SK-N-SH (cell line): ENCODE measurements around the gene SLC41A3. TPM values are rescaled to one million over a fixed set of nuclear protein-coding genes. Genes with fewer than 3 reads are reported as not detected.

ENCODE experiments used
- CTCF ChIA-PET: fragments of 300-600, 350-600 bp; formaldehyde crosslinking; extraction: SDS; loops from one replicate; lab custom pipeline; 2021; lab: Yijun Ruan, JAX
- POLR2A ChIA-PET: fragments of 350-600 bp; sonication (Branson Sonifier 250); formaldehyde crosslinking; extraction: SDS; loops from one replicate; lab custom pipeline; 2020; ENCODE audit warnings: antibody characterized with exemption, inconsistent platforms; lab: Yijun Ruan, JAX
- DNase-seq: peaks from one replicate; pipeline ENCODE4 v3.0.0; 2012
- H2AFZ ChIP-seq: fragments of 200-600 bp; sonication (generic); 2 replicates; pipeline ENCODE4 v1.8.1; 2016; ENCODE audit warnings: antibody characterized with exemption, mild to moderate bottlenecking, low read depth
- H3F3A ChIP-seq: fragments of 200-600 bp; sonication (generic); replicated peaks from 2 replicates; pipeline ENCODE3; 2016; ENCODE audit warnings: antibody characterized with exemption, mild to moderate bottlenecking; ENCODE audit not compliant: insufficient read depth
- H3K27ac ChIP-seq, 2 experiments: fragments of 200-500 bp in 1 of 2; fragments of 200-600 bp in 1 of 2; sonication (Bioruptor generic) in 1 of 2; sonication (generic), shearing (Covaris generic) in 1 of 2; 2 replicates each; pipeline versions ENCODE4 v1.5.1 to v1.6.1; 2014 to 2016; ENCODE audit warnings: low read depth in 2 of 2, inconsistent platforms in 1 of 2, low read length in 1 of 2, mild to moderate bottlenecking in 1 of 2, mixed read lengths in 1 of 2
- H3K27me3 ChIP-seq: fragments of 200-600 bp; sonication (generic), shearing (Covaris generic); 2 replicates; pipeline ENCODE4 v1.6.1; 2016; ENCODE audit warnings: mixed run types; ENCODE audit not compliant: insufficient read depth
- H3K36me3 ChIP-seq, 2 experiments: fragments of 200-500 bp in 1 of 2; fragments of 200-600 bp in 1 of 2; sonication (Bioruptor generic) in 1 of 2; sonication (generic) in 1 of 2; replicated peaks in 1 of 2; 2 replicates each; pipeline versions ENCODE3 to v1.5.1; 2014 to 2016; ENCODE audit warnings: low read length in 1 of 2, mild to moderate bottlenecking in 1 of 2; ENCODE audit not compliant: insufficient read depth in 2 of 2, control insufficient read depth in 1 of 2
- H3K4me1 ChIP-seq, 2 experiments: fragments of 200-500 bp in 1 of 2; fragments of 200-600 bp in 1 of 2; sonication (Bioruptor generic) in 1 of 2; sonication (generic), shearing (Covaris generic) in 1 of 2; 2 replicates each; pipeline versions ENCODE4 v1.5.1 to v1.6.1; 2014 to 2016; ENCODE audit warnings: low read depth in 1 of 2, low read length in 1 of 2, mixed run types in 1 of 2; ENCODE audit not compliant: insufficient read depth in 2 of 2, control insufficient read depth in 1 of 2
- H3K4me2 ChIP-seq: fragments of 200-600 bp; sonication (generic), shearing (Covaris generic); 2 replicates; pipeline ENCODE4 v1.6.1; 2017; ENCODE audit warnings: mixed run types
- H3K4me3 ChIP-seq, 2 experiments: fragments of 200-500 bp in 1 of 2; fragments of 200-600 bp in 1 of 2; sonication (Bioruptor generic) in 1 of 2; sonication (generic), shearing (Covaris generic) in 1 of 2; 2 replicates each; pipeline versions ENCODE4 v1.5.1 to v1.8.1; 2014 to 2016; ENCODE audit warnings: low read depth in 2 of 2, inconsistent platforms in 1 of 2, low read length in 1 of 2, mild to moderate bottlenecking in 1 of 2, mixed read lengths in 1 of 2, moderate library complexity in 1 of 2
- H3K79me2 ChIP-seq: fragments of 200-600 bp; sonication (generic); 2 replicates; pipeline ENCODE4 v1.8.1; 2017; ENCODE audit warnings: mild to moderate bottlenecking; ENCODE audit not compliant: insufficient read depth
- H3K9ac ChIP-seq: fragments of 200-600 bp; sonication (generic); 2 replicates; pipeline ENCODE4 v1.6.1; 2017; ENCODE audit warnings: mixed run types
- H3K9me2 ChIP-seq: fragments of 200-600 bp; sonication (generic); 2 replicates; pipeline ENCODE4 v1.6.1; 2017; ENCODE audit warnings: mixed run types
- H3K9me3 ChIP-seq: fragments of 200-600 bp; sonication (generic); 2 replicates; pipeline ENCODE4 v1.6.1; 2017; ENCODE audit warnings: mixed run types, mild to moderate bottlenecking, moderate library complexity
- H4K20me1 ChIP-seq: fragments of 200-600 bp; sonication (generic); 2 replicates; pipeline ENCODE4 v1.6.1; 2017; ENCODE audit warnings: mild to moderate bottlenecking, mixed run types; ENCODE audit not compliant: insufficient read depth
- CHD2 ChIP-seq: fragments of 150-350 bp; IDR thresholded peaks from 2 replicates; pipeline ENCODE4 v1.6.1; 2018; ENCODE audit warnings: low read length; ENCODE audit not compliant: partially characterized antibody
- ELF1 ChIP-seq: IDR thresholded peaks from 2 replicates; pipeline ENCODE4 v1.4.0; 2012
- EP300 ChIP-seq, 2 experiments: IDR thresholded peaks; 2 replicates each; pipeline versions ENCODE4 v1.4.0 to v1.6.1; 2012; ENCODE audit warnings: borderline replicate concordance in 1 of 2, low read depth in 1 of 2, low read length in 1 of 2
- EZH2phosphoT487 ChIP-seq: fragments of 200-600 bp; sonication (generic); IDR thresholded peaks from 2 replicates; pipeline ENCODE4 v1.6.1; 2017; ENCODE audit warnings: low read depth, mixed run types, mild to moderate bottlenecking, antibody characterized with exemption, moderate library complexity, borderline replicate concordance
- FOSL2 ChIP-seq: IDR thresholded peaks from 2 replicates; pipeline ENCODE4 v1.4.0; 2012; ENCODE audit warnings: low read depth, mild to moderate bottlenecking, moderate library complexity, borderline replicate concordance
- FOXM1 ChIP-seq: IDR thresholded peaks from 2 replicates; pipeline ENCODE4 v1.4.0; 2012; ENCODE audit warnings: low read depth, mild to moderate bottlenecking
- GABPA ChIP-seq: IDR thresholded peaks from 2 replicates; pipeline ENCODE4 v1.4.0; 2012; ENCODE audit warnings: low read depth, mild to moderate bottlenecking
- JUND ChIP-seq: IDR thresholded peaks from 2 replicates; pipeline ENCODE4 v1.4.0; 2012
- NFIC ChIP-seq: IDR thresholded peaks from 2 replicates; pipeline ENCODE4 v1.4.0; 2012; ENCODE audit warnings: borderline replicate concordance
- NRF1 ChIP-seq: IDR thresholded peaks from 2 replicates; pipeline ENCODE4 v1.6.1; 2012; ENCODE audit warnings: low read depth, mild to moderate bottlenecking, low read length
- RFX5 ChIP-seq: IDR thresholded peaks from 2 replicates; pipeline ENCODE4 v1.6.1; 2012; ENCODE audit warnings: mild to moderate bottlenecking, improper control_type of control experiment, low read length
- RXRA ChIP-seq: IDR thresholded peaks from 2 replicates; pipeline ENCODE4 v1.4.0; 2012; ENCODE audit warnings: low read depth, mild to moderate bottlenecking, borderline replicate concordance
- SIN3A ChIP-seq: IDR thresholded peaks from 2 replicates; pipeline ENCODE4 v1.6.1; 2012; ENCODE audit warnings: low read depth, mild to moderate bottlenecking, low read length, moderate library complexity, borderline replicate concordance
- SMC3 ChIP-seq: IDR thresholded peaks from 2 replicates; pipeline ENCODE4 v1.6.1; 2012; ENCODE audit warnings: low read depth, low read length, improper control_type of control experiment
- TAF1 ChIP-seq: IDR thresholded peaks from 2 replicates; pipeline ENCODE4 v1.6.1; 2012; ENCODE audit warnings: low read depth, mild to moderate bottlenecking, low read length, moderate library complexity, borderline replicate concordance
- TCF12 ChIP-seq: IDR thresholded peaks from 2 replicates; pipeline ENCODE4 v1.4.0; 2012
- WGBS: methylation state at CpG from one replicate; pipeline ENCODE4 v1.1.6; 2017; ENCODE audit warnings: low lambda C conversion rate; 5-methylcytosine and 5-hydroxymethylcytosine counted together
- polyA plus RNA-seq, 3 experiments: library from polyadenylated mRNA; depleted of rRNA; stranded (reverse); fragments of >200 nt; gene quantifications; 2 replicates each; pipeline ENCODE4 v1.2.3, GENCODE V29; 2012
- TF ChIP-seq, protein P1 (sequence below): IDR thresholded peaks from 2 replicates; pipeline ENCODE4 v1.4.0; 2012; ENCODE audit warnings: low read depth, borderline replicate concordance
- TF ChIP-seq, protein P2 (sequence below): IDR thresholded peaks from 2 replicates; pipeline ENCODE4 v1.4.0; 2012; ENCODE audit warnings: low read depth
- TF ChIP-seq, protein P3 (sequence below): fragments of 150-350 bp; IDR thresholded peaks from 2 replicates; pipeline ENCODE4 v1.6.1; 2016; ENCODE audit warnings: mild to moderate bottlenecking, low read depth, low read length
- TF ChIP-seq, protein P4 (sequence below): fragments of 200-600 bp; sonication (generic); IDR thresholded peaks from 2 replicates; pipeline ENCODE4 v1.6.1; 2017; ENCODE audit warnings: antibody characterized with exemption, mild to moderate bottlenecking, moderate library complexity

The SLC41A3 gene
- polyA plus RNA-seq, 1 of the 3 experiments (the other 2 are of a cell fraction): 53.4 TPM

DNA sequence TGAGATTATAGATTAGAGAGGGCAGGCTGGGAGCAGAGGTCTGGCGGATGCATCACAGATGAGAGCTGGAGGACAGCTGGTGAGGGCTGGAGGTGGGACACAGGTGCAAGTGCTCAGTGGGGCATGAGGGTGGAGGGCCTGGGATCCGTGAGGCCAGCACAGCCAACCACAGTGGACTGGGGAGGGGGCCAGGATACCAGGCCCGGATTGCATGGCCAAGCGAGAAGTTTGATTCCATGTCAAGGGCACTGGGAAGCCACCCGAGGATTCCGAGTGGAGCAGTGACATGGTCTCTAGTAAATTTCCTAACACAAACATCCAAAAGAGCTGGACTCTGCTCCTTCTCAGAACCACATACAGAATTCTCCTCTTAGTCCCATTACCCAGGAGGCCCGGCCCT is 44.0 kb upstream of the SLC41A3 start:
- TF ChIP-seq TAF1 (no peak), GABPA (no peak), TCF12 (no peak), EZH2phosphoT487 (no peak), NRF1 (no peak), NFIC (no peak), FOSL2 (no peak), RFX5 (no peak), SIN3A (no peak), JUND (no peak)
- TF ChIP-seq, protein P1, sequence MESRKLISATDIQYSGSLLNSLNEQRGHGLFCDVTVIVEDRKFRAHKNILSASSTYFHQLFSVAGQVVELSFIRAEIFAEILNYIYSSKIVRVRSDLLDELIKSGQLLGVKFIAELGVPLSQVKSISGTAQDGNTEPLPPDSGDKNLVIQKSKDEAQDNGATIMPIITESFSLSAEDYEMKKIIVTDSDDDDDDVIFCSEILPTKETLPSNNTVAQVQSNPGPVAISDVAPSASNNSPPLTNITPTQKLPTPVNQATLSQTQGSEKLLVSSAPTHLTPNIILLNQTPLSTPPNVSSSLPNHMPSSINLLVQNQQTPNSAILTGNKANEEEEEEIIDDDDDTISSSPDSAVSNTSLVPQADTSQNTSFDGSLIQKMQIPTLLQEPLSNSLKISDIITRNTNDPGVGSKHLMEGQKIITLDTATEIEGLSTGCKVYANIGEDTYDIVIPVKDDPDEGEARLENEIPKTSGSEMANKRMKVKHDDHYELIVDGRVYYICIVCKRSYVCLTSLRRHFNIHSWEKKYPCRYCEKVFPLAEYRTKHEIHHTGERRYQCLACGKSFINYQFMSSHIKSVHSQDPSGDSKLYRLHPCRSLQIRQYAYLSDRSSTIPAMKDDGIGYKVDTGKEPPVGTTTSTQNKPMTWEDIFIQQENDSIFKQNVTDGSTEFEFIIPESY: no peak
- TF ChIP-seq, protein P2, sequence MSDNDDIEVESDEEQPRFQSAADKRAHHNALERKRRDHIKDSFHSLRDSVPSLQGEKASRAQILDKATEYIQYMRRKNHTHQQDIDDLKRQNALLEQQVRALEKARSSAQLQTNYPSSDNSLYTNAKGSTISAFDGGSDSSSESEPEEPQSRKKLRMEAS: no peak
- TF ChIP-seq, protein P3, sequence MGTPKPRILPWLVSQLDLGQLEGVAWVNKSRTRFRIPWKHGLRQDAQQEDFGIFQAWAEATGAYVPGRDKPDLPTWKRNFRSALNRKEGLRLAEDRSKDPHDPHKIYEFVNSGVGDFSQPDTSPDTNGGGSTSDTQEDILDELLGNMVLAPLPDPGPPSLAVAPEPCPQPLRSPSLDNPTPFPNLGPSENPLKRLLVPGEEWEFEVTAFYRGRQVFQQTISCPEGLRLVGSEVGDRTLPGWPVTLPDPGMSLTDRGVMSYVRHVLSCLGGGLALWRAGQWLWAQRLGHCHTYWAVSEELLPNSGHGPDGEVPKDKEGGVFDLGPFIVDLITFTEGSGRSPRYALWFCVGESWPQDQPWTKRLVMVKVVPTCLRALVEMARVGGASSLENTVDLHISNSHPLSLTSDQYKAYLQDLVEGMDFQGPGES: no peak
- ChIA-PET POLR2A (no interaction called here), CTCF (interaction anchor here (1.1 to 2.1 kb wide), 2 partner anchors 10 to 85 kb away, joined by 3 to 7 read pairs; no protein-coding TSS in a partner anchor)
- Histone ChIP-seq H3K27me3 (no peaks in the 10 kb centered on the region), H4K20me1 (no peaks in the 10 kb centered on the region), H3K9me3 (no peaks in the 10 kb centered on the region), H3K4me3 (no peak overlapping the region), H2AFZ (no peak overlapping the region), H3K9ac (no peak overlapping the region), H3K27ac (no peak overlapping the region), H3F3A (no peaks in the 10 kb centered on the region), H3K36me3 (no peaks in the 10 kb centered on the region), H3K9me2 (no peaks in the 10 kb centered on the region), H3K4me1 (peaks cover 0 to 25% of the 10 kb centered on the region in 2 experiments; a peak in 1 of 4 replicates), H3K4me2 (no peak overlapping the region), H3K79me2 (no peaks in the 10 kb centered on the region)
- peak; percentile 15 for DNase-seq
- 49% methylated on average over 5 of the region's 7 CpGs for whole genome bisulfite sequencing

DNA sequence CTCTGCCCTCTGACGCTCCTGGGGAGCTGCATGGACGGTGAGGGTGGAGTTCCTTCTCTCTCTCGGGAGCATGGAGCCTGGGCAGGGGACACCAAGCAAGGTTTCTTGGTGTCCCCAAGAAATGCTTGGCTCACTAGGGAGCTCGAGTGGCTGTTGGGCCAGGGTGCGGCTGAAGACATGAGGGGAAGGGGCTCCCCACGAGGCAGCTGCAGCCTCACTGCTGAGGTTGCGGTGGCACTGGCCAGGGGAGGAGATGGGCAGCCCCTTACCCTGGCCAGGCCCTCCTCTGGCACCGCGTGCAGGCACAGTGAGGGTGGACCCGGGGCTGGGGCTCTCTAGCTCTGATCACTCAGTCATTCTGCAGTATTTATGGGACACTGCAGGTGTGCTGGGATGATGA is 43.5 kb upstream of the SLC41A3 start:
- no peak for DNase-seq
- Histone ChIP-seq H2AFZ (no peak overlapping the region), H3K9me2 (no peaks in the 10 kb centered on the region)

More for the DNA sequence above, 43.5 kb upstream of the SLC41A3 start:
- ChIA-PET POLR2A (no interaction called here), CTCF (interaction anchor here (1.1 to 2.1 kb wide), 2 partner anchors 11 to 85 kb away, joined by 3 to 7 read pairs; no protein-coding TSS in a partner anchor)
- Histone ChIP-seq H3K27ac (no peak overlapping the region), H3K4me2 (no peak overlapping the region), H3K36me3 (no peaks in the 10 kb centered on the region), H3K9ac (no peak overlapping the region), H3K9me3 (no peaks in the 10 kb centered on the region), H3K27me3 (no peaks in the 10 kb centered on the region), H3F3A (no peaks in the 10 kb centered on the region), H4K20me1 (no peaks in the 10 kb centered on the region), H3K4me3 (no peak overlapping the region), H3K79me2 (no peaks in the 10 kb centered on the region), H3K4me1 (peaks cover 0 to 25% of the 10 kb centered on the region in 2 experiments; a peak in 1 of 4 replicates)
- TF ChIP-seq CHD2 (no peak), ELF1 (no peak), NRF1 (no peak), RXRA (no peak), NFIC (no peak), TAF1 (no peak), FOXM1 (no peak), SMC3 (no peak), EP300 (IDR thresholded peaks at IDR 0.05; ENCODE audit: borderline replicate concordance in 1 of 2, low read depth in 1 of 2, low read length in 1 of 2) (no peak)
- TF ChIP-seq, protein P4, sequence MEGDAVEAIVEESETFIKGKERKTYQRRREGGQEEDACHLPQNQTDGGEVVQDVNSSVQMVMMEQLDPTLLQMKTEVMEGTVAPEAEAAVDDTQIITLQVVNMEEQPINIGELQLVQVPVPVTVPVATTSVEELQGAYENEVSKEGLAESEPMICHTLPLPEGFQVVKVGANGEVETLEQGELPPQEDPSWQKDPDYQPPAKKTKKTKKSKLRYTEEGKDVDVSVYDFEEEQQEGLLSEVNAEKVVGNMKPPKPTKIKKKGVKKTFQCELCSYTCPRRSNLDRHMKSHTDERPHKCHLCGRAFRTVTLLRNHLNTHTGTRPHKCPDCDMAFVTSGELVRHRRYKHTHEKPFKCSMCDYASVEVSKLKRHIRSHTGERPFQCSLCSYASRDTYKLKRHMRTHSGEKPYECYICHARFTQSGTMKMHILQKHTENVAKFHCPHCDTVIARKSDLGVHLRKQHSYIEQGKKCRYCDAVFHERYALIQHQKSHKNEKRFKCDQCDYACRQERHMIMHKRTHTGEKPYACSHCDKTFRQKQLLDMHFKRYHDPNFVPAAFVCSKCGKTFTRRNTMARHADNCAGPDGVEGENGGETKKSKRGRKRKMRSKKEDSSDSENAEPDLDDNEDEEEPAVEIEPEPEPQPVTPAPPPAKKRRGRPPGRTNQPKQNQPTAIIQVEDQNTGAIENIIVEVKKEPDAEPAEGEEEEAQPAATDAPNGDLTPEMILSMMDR: no peak
- 60% methylated on average over 1 of the region's 10 CpGs for WGBS
